M059J (cell line): Measurements from ENCODE around the gene VWA3B. TPM values are rescaled to one million over a fixed set of nuclear protein-coding genes. Genes with fewer than 3 reads are reported as not detected.
"Not testable (repeated sequence)": the region's sequence is repeated elsewhere in the genome, so short reads cannot be mapped to it uniquely, and the experiment has no call there.

Experiments used
- DNase-seq: peaks from one replicate; pipeline ENCODE4 v3.0.0-alpha.2; 2012; ENCODE audit warnings: low read depth
- total RNA-seq: library from RNA; depleted of rRNA; stranded (reverse); fragments of >200 nt; shearing (Covaris generic); gene quantifications from 2 replicates; pipeline ENCODE4 v1.2.3, GENCODE V29; 2014

The VWA3B gene
- total RNA-seq, 1 experiment from 2014 or later = not detected

- no peak for DNase-seq
Measured at GRCh38 chr2:98084869-98085238, 2.1 kb upstream of the VWA3B start.

- no peak for DNase-seq
Measured at GRCh38 chr2:98085649-98086048, 1.3 kb upstream of the VWA3B start.

- no peak for DNase-seq
Measured at GRCh38 chr2:98087447-98088020, 567 bp downstream of the VWA3B start.

GRCh38 chr2:98088261-98088660 is 1.3 kb downstream of the VWA3B start:
- no peak for DNase-seq

- no peak for DNase-seq
Measured at GRCh38 chr2:98089941-98090340, 3.0 kb downstream of the VWA3B start.

GRCh38 chr2:98090951-98091350 is 4.0 kb downstream of the VWA3B start:
- no peak for DNase-seq

GRCh38 chr2:98091738-98092137 is 4.8 kb downstream of the VWA3B start:
- DNase-seq = no peak

GRCh38 chr2:98093146-98093545 is 6.2 kb downstream of the VWA3B start:
- no peak for DNase-seq

- no peak for DNase-seq
Measured at GRCh38 chr2:98093611-98094010, 6.6 kb downstream of the VWA3B start.

GRCh38 chr2:98099939-98100743 is 13.2 kb downstream of the VWA3B start:
- no peak for DNase-seq

- not testable (repeated sequence) for DNase-seq
Measured at GRCh38 chr2:98102315-98102714, 15.3 kb downstream of the VWA3B start.

GRCh38 chr2:98102878-98103277 is 15.9 kb downstream of the VWA3B start:
- no peak for DNase-seq

GRCh38 chr2:98108110-98108509 is 21.1 kb downstream of the VWA3B start:
- no peak for DNase-seq

- no peak for DNase-seq
Measured at GRCh38 chr2:98110741-98111140, 23.8 kb downstream of the VWA3B start.

- DNase-seq = no peak
Measured at GRCh38 chr2:98114643-98115330, 27.8 kb downstream of the VWA3B start.

GRCh38 chr2:98118161-98118560 is 31.2 kb downstream of the VWA3B start:
- peak; percentile 64 for DNase-seq

- DNase-seq = no peak
Measured at GRCh38 chr2:98118852-98119251, 31.9 kb downstream of the VWA3B start.

GRCh38 chr2:98121149-98121548 is 34.2 kb downstream of the VWA3B start:
- DNase-seq = no peak

- DNase-seq = no peak
Measured at GRCh38 chr2:98122524-98122923, 35.6 kb downstream of the VWA3B start.

- no peak for DNase-seq
Measured at GRCh38 chr2:98123286-98123685, 36.3 kb downstream of the VWA3B start.

- DNase-seq = no peak
Measured at GRCh38 chr2:98126061-98126460, 39.1 kb downstream of the VWA3B start.

- no peak for DNase-seq
Measured at GRCh38 chr2:98127229-98127989, 40.4 kb downstream of the VWA3B start.
